ENCODE results near the gene C17orf58. TPM values are rescaled to one million over a fixed set of nuclear protein-coding genes. Genes with fewer than 3 reads are reported as not detected.

The C17orf58 gene
- total and polyA plus RNA-seq, 9 of the 15 experiments (the other 6 are each of a cell fraction or from before 2014, with no cell fraction given): 8.6 to 37.4 (median 27.6) TPM

DNA sequence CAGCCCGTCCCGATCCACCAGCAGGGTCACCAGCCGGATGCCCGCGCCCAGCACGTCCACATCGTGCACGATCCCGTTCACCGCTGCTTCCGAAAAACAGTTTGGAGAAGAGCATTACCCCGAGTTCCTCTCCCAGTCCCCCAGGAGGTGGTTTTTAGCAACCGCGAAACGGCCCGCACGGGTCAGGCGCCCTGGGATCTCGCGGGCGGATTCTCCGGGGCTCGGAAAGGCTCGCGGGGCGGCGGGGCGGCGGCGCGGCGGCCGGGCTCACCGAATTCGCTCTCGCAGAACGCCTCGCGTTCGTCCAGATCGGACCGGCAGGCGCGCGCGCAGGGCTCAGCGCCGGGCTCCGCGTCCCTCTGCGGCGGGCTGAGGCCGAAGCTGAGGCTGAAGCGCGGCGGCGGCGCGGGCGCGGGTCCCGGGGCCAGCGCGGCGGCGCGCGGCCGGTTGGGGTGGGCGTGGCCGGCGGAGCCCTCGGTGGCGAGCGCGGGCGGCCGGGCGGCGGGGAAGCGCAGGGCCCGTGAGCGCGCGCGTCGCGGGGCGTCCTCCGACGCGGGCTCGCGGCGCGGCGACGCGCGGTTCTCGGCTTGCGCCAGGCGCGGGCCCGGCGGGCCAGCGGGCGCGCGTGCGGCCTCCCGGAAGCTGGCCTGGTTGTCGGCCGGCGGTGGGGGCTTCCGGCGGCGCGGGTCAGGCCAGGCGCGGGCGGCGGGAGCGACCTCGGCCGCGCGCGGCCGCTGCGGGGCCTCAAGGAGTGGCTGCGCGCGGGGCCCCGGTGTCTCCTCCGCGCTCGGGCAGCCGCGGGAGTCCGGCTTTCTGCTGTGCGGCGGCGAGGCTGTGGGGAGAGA, 2.9 kb downstream of the C17orf58 start (continued):
- TF ChIP-seq SAP30 (IDR thresholded peaks at IDR 0.05; ENCODE audit: borderline replicate concordance, insufficient read depth, low read depth, low read length, poor library complexity, severe bottlenecking) (no peak), CCNT2 (IDR thresholded peaks at IDR 0.05; ENCODE audit: borderline replicate concordance, extremely low read depth, insufficient read length, low read depth, low read length) (no peak), RERE (CRISPR knock-in tag; IDR thresholded peaks at IDR 0.05; ENCODE audit: borderline replicate concordance) (no peak), ZBTB1 (CRISPR knock-in tag; IDR thresholded peaks at IDR 0.05; ENCODE audit: borderline replicate concordance, low read depth) (peak; percentile 92), TSHZ1 (CRISPR knock-in tag; IDR thresholded peaks at IDR 0.05) (no peak), C11orf30 (IDR thresholded peaks at IDR 0.05; ENCODE audit: low read depth) (no peak), FOXP1 (CRISPR knock-in tag; IDR thresholded peaks at IDR 0.05) (peak; percentile 31; the same call in 1 of the 2 replicates), SMAD4 (CRISPR knock-in tag; conservative IDR thresholded peaks at IDR 0.05) (peak; percentile 75), HMGN3 (IDR thresholded peaks at IDR 0.05; ENCODE audit: borderline replicate concordance, extremely low read depth, insufficient read length, low read depth, low read length) (peak; percentile 67), LEF1 (IDR thresholded peaks at IDR 0.05) (no peak), KAT2B (IDR thresholded peaks at IDR 0.05; ENCODE audit: low read depth, low read length) (no peak), STAT5B (CRISPR knock-in tag; IDR thresholded peaks at IDR 0.05) (no peak), ZNF395 (CRISPR knock-in tag; IDR thresholded peaks at IDR 0.05) (peak; percentile 98), TAF1 (IDR thresholded peaks at IDR 0.05; ENCODE audit: control insufficient read depth, extremely low read depth, insufficient read depth, low read length, severe bottlenecking) (no peak)
